ENCODE results near the gene RBM27. TPM values are rescaled to one million over a fixed set of nuclear protein-coding genes. Genes with fewer than 3 reads are reported as not detected.
"Not testable (repeated sequence)": the region's sequence is repeated elsewhere in the genome, so short reads cannot be mapped to it uniquely, and the experiment has no call there.

Gene RBM27
- total and polyA plus RNA-seq, 8 donors, result 3.1 to 8.9 (median 4.8) TPM

DNA sequence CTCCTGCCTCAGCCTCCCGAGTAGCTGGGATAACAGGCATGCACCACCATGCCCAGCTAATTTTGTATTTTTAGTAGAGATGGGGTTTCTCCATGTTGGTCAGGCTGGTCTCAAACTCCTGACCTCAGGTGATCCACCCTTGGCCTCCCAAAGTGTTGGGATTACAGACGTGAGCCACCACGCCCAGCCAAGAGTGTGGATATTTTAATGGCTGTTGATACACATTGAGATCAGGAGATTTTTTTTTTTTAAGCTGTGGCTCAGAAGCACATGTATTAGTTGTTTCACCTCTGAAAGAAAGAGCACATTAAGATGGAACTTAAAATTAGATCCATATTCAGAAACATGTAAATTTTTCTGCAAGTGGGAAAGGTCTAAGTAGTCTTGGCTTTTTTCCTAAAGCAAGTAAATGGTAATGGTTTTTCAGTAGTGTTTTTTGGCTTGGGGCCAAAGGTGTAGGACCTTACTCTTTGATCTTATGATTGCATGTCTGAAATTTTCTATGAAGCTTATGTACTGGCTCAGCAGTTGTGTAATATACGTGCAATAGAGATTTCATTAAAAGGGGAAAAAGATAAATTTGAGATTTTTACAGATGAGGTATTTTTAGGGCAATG is 9.9 kb downstream of the RBM27 start:
- WGBS, 2 donors, result 62 to 63% methylated on average over 4 of the region's 4 CpGs
- TF ChIP-seq CTCF (IDR thresholded peaks at IDR 0.05), result no peak
- no peak overlapping the region for H3K4me3 ChIP-seq
- intact Hi-C loops (cut with DNase I), result no loop called here
- H3K4me1 ChIP-seq, result peaks cover 5 to 15% (median 14%) of the 10 kb centered on the region in 3 donors
- FAIRE-seq (no peak), DNase-seq (no peak), ATAC-seq (peak in 3 of 4 donors; percentile 41 to 62 (median 49))
- no peaks in the 10 kb centered on the region for H3K36me3 ChIP-seq
- no peaks in the 10 kb centered on the region for H3K27me3 ChIP-seq
- H3K9me3 ChIP-seq, result no peaks in the 10 kb centered on the region
- no peak overlapping the region for H3K27ac ChIP-seq

DNA sequence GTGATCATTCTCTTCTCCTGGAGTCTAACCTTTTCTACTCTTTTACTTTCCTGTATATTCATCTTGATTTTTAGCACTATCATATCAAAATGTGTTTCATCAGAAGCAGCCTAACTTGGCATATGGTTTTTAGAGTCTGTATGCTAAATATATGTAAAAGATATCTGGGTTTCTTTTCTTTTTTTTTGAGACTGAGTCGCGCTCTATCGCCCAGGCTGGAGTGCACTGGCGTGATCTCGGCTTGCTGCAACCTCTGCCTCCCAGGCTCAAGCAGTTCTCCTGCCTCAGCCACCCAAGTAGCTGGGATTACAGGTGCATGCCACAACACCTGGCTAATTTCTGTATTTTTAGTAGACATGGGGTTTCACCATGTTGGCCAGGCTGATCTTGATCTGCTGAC is 11.5 kb downstream of the RBM27 start:
- H3K36me3 ChIP-seq; H3K4me1 ChIP-seq; H3K27me3 ChIP-seq; H3K4me3 ChIP-seq; intact Hi-C loops (cut with DNase I); DNase-seq; ATAC-seq; FAIRE-seq; H3K9me3 ChIP-seq; H3K27ac ChIP-seq: not testable (repeated sequence)
- WGBS, 2 donors, result 96 to 99% methylated on average over 5 of the region's 5 CpGs

- H3K27me3 ChIP-seq, result no peaks in the 10 kb centered on the region
- no peak for ATAC-seq
- FAIRE-seq, result no peak
- TF ChIP-seq CTCF (IDR thresholded peaks at IDR 0.05), result no peak
- no peak overlapping the region for H3K27ac ChIP-seq
- no peaks in the 10 kb centered on the region for H3K9me3 ChIP-seq
- WGBS, 2 donors, result 70 to 88% methylated on average over 2 of the region's 2 CpGs
- H3K4me3 ChIP-seq, result no peak overlapping the region
- H3K4me1 ChIP-seq, result peaks cover 0 to 8% (median 6%) of the 10 kb centered on the region in 3 donors
- intact Hi-C loops (cut with DNase I), result no loop called here
- no peaks in the 10 kb centered on the region for H3K36me3 ChIP-seq
- no peak for DNase-seq
Observed at GRCh38 chr5:146218168-146218567, 14.8 kb downstream of the RBM27 start.

DNA sequence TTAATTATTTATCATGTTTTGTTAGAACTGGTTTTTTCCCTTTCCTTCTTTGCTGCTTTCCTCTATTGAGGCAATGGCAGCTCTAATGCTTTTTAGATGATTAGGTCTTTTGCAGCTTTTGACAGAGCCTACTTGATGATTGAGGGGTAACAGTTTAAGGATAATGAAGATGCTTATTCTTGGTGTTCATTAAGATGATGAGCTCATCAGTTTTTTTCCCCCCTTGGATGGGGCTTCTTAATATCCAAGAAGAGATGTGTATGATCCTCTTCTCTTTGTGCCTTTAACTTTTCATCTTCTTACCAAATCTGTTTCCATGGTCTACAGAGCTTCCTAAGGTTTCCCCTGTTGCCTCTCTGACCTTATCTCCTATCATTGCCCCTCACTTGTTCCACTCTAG is 15.8 kb downstream of the RBM27 start:
- H3K27ac ChIP-seq, result no peak overlapping the region
- ATAC-seq (no peak), FAIRE-seq (no peak), DNase-seq (no peak)
- intact Hi-C loops (cut with DNase I), result no loop called here
- no peaks in the 10 kb centered on the region for H3K4me1 ChIP-seq
- H3K9me3 ChIP-seq, result no peaks in the 10 kb centered on the region
- no peak overlapping the region for H3K4me3 ChIP-seq
- no peak for TF ChIP-seq CTCF (IDR thresholded peaks at IDR 0.05)
- no peaks in the 10 kb centered on the region for H3K36me3 ChIP-seq
- no peaks in the 10 kb centered on the region for H3K27me3 ChIP-seq

- Histone ChIP-seq H3K27me3 (no peaks in the 10 kb centered on the region), H3K9me3 (no peaks in the 10 kb centered on the region), H3K36me3 (no peaks in the 10 kb centered on the region), H3K4me1 (no peaks in the 10 kb centered on the region), H3K27ac (no peak overlapping the region), H3K4me3 (no peak overlapping the region)
- ATAC-seq (no peak), FAIRE-seq (no peak), DNase-seq (no peak)
- no peak for TF ChIP-seq CTCF (IDR thresholded peaks at IDR 0.05)
- WGBS, 2 donors, result 78 to 85% methylated on average over 3 of the region's 3 CpGs
- intact Hi-C loops (cut with DNase I), result no loop called here
Observed at GRCh38 chr5:146221234-146221633, 17.8 kb downstream of the RBM27 start.

Measured in pancreas (tissue), 10 donors.